HG03520 (cell line): ENCODE data around the gene ADAM12.

Source experiments
- ATAC-seq: cut with Tn5 transposase; IDR thresholded peaks from one replicate; pipeline ENCODE4 v1.9.1; 2021; ENCODE audit warnings: mild to moderate bottlenecking, moderate library complexity; ENCODE audit not compliant: unreplicated experiment

Gene ADAM12

GRCh38 chr10:126126866-126127265 lies 261.4 kb downstream of the ADAM12 start:
- ATAC-seq = no peak

DNA sequence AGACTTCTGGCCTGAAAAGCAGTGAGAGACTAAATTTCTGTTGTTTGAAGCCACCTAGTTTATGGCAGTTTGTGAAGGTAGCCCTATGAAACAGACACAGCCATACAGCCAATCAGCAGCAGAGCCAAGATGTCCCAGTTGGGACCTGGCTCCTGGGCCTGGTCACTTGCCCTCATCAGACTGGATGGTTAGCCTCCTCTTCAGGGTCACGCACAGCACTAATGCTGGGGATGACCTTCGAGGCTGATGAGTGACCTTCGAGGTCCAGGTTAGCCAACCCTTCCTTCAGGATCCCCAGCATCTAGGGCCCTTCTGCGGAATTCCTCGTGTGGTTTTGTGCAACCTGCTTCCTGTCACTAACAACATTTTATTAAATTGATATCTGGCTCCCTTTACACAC lies 262.3 kb downstream of the ADAM12 start:
- ATAC-seq = no peak

GRCh38 chr10:126124668-126125349 lies 263.5 kb downstream of the ADAM12 start:
- no peak for ATAC-seq

DNA sequence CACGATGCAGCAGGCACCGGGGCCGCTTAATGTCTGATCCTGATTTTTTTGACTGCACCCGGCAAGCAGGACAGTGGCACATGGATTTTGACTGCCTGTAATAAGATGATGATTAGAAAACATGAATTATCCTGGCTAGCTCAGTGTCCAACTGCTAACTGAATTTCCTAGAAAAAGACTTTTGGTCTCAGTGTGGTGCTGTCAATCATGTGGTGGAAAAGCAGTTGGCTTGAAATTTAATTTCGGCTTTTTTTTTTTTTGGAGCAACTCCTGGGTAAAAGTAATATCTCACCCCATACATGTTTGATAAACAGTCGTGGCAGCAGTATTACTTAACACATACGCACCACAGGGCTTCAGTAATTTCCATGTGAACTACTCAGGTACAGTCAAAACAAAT lies 264.2 kb downstream of the ADAM12 start:
- no peak for ATAC-seq

GRCh38 chr10:126123466-126123865 lies 264.8 kb downstream of the ADAM12 start:
- ATAC-seq = no peak

DNA sequence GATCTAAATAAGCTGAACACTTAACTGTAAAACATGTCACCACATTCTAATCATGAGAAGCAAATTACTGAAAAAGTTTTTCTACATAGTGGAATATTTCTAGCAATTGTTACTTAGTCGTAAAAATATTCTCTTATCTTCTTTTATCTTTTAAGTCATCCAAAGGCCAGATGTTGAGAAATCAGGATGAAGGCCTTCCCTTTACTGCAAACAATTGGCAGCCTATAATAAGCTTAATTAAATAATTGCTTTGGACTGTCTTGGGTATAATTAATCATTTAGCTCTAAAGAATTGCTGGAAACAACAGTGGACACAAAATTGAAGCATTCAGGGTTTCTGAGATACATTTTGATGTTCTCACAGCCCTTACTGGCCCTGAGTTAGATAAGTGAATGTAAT lies 265.4 kb downstream of the ADAM12 start:
- no peak for ATAC-seq

DNA sequence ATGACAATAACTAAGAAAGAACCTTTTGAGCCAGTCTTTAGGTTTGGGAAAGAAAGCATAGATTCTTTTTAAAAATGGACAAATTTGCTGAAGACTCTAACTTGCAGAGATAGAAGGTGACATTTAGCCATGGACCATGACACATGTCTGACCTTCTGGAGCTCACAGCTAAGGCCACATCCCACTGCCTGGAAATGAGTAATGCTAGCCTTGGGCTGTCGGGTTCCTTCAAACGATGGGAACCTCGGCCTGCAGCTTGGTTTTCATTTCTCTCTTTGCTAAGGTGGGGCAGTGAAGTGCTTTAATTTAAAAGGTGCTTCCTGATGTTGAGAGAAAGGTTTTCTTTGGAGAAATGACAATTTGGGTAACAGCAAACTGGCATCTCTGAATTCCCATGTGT lies 268.7 kb downstream of the ADAM12 start:
- ATAC-seq = no peak

- no peak for ATAC-seq
Observed at GRCh38 chr10:126118476-126118875, 269.8 kb downstream of the ADAM12 start.

GRCh38 chr10:126117196-126117595 lies 271.1 kb downstream of the ADAM12 start:
- no peak for ATAC-seq

DNA sequence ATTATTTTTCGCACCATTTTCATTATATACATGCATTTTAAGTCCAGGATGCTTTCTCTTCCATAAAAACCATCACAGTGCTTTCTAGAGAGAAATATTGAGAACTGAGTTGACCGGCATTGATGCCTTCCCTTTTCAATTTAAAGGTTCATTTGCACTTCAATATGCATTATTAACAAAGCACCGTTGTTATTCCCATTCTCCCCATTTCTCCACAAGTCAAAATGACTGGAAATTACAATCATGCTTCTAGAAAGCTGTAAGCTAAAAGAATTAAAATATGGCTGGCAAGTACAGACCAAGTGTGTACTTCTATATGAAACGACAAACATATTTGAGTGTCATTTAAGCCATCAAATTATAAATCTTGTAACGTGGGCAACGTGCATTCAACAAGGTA lies 272.4 kb downstream of the ADAM12 start:
- ATAC-seq = no peak

- no peak for ATAC-seq
Observed at GRCh38 chr10:126114884-126115555, 273.3 kb downstream of the ADAM12 start.

DNA sequence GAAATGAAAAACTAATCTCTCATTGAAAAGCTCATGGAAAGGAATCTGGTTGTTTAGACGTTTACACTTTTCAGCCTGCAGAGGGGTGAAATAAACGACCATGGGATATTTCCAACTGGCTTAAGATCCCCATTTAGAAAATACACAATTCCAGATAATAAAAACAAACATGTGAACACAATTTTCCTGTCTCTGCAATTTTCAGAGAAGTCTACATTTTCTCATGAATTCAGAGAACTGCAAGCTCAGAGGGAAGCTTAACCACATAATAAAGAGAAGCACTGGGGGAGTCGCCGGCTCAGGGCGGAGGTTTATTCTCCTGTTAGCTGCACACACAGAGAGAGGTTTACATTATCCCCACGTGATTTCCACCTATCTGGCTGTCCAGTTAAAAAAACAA lies 276.8 kb downstream of the ADAM12 start:
- ATAC-seq = no peak

DNA sequence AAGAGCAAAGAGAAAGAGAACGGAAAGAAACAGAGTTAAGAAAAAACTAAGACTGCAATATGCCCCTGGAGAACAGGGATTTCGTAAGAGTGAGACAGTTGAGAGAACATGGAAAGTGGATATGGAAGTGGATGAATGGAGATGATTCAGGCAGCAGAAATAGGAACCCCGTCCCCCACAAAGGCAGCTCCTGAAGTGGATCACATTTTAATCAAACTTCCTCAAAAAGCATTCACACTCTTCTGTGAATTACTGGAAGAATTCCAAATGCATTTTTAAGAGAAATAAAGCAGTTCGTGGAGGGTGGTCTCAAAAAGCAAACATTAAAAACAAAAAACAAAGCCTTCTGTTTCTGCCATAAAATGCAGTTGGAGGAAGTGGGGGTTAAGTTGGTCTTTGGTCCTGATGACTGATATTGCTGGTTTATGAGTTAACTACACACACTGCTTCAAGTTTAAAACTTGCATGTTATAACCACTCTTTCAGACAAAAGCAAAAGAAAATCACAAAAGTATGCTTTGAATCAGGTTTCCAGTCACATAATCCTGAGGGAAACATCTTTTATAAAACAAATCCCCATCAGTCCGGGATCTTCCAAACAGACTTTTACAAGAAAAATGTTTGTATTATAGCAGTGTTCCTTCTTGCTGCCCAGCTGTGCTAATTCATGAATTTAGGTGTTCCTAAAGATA lies 277.6 kb downstream of the ADAM12 start:
- ATAC-seq = no peak

GRCh38 chr10:126109893-126110292 lies 278.4 kb downstream of the ADAM12 start:
- no peak for ATAC-seq

DNA sequence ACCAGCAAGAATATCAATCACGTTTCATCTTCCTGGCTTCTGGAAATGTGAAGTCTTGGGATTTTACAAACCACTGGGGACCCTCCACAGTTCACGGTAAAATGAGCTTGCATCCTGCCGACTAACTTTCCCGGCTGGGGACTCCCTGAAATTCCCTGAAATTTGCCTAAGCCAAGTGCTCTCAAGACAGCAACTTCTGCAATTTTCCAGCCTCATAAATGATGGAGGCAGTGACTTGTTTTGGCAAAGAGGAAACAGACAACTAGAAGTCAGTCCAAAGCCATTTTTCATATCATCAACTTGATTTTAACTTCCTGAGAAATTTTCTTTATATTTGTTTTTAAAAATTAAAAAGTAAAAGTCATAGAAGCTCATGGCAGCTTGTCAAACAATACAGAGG lies 279.6 kb downstream of the ADAM12 start:
- ATAC-seq = no peak

DNA sequence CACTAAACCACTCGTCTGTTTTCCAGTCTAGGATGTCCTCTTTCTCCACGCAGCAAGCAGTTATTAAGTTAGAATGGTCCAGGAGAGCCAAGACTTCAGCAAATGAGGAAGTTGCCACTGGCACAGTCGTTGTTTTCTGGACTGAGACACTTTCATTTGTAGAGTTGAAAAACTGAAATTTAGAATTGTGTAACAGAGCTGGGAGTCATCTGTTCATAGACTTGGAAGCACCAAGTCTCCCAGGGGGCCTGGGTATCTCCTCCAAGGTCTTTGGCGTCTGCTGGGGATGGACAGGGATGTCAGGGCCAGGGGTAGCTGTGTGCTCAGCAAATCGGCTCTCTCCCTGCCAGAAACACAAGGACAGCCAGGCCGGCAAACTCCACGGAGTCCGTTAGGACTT lies 283.5 kb downstream of the ADAM12 start:
- ATAC-seq = no peak

DNA sequence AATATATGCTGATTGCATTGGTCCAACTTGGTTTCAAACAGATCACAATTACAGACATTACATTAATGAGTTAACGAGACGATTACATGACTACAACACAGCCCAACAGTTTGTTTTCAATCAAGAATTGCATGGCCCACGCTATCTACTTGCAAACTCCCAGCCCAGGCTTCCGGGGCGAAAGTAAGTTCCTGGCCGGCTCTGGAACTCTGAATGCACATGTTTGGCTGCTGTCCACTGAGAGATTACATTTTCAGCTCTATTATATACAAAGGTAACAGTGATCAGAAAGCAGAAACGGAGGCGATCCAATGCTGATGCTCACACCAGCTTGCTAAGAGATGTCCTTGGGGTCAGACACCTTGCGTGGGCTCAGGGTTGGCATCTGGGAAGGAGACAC lies 285.6 kb downstream of the ADAM12 start:
- no peak for ATAC-seq

DNA sequence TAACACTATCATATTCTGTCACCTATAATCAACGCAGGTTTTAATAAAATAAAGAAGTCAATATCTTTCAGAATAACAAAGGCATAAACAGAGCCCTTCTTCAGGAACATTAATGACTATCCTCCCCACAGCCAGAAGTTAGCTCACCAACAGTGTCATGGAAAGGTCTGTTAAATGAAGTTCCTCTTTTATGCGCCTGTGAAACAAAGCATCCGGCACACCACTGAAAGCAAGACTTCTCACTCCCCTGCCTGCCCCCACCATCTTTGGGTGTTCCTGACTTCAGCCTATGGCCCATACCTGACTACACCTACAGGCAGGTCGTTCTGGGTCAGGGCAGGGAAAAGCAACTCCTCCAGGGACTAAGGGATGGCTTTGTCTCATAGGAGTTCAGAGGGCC lies 286.5 kb downstream of the ADAM12 start:
- ATAC-seq = peak; percentile 96

- no peak for ATAC-seq
Observed at GRCh38 chr10:126101325-126101724, 287.0 kb downstream of the ADAM12 start.

- no peak for ATAC-seq
Observed at GRCh38 chr10:126099366-126099765, 288.9 kb downstream of the ADAM12 start.

GRCh38 chr10:126098226-126098581 lies 290.1 kb downstream of the ADAM12 start:
- ATAC-seq = no peak

DNA sequence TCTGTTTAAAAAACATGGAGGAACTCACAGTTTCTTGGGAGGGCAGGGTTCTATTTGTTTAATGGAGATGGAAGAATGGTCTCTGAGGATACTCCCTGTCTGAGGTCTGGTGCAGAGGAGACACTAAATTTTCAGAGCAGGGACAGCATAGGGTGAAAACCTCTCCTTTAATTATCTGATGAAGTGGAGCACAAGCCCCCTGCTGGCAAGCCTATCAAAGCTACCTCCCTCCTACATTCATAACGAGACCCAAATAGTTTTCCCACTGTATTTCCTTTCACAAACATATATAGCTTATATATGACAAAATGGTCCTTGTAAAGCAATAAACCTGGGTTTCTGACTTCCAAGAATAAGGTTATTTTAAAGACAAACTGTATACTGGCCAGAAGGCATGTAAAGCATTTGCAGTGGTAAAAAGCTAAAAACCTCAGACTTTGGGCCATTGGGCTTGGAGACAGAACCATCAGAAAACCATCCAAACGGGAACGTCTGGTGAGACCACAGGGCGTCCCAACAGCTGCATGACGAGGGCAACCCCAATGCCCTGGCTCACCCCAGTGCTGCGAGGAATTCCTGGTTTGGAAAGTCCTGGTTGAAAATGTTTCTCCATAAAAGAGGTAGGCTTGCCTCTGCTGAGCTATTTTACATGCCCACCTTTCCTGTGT lies 290.6 kb downstream of the ADAM12 start:
- no peak for ATAC-seq
